Measurements from ENCODE around the gene PSMD8.
A peak's percentile ranks its signal among the peaks of the same experiment; 100 is the strongest.
"Not testable (repeated sequence)": the region's sequence is repeated elsewhere in the genome, so short reads cannot be mapped to it uniquely, and the experiment has no call there.

PSMD8 gene

DNA sequence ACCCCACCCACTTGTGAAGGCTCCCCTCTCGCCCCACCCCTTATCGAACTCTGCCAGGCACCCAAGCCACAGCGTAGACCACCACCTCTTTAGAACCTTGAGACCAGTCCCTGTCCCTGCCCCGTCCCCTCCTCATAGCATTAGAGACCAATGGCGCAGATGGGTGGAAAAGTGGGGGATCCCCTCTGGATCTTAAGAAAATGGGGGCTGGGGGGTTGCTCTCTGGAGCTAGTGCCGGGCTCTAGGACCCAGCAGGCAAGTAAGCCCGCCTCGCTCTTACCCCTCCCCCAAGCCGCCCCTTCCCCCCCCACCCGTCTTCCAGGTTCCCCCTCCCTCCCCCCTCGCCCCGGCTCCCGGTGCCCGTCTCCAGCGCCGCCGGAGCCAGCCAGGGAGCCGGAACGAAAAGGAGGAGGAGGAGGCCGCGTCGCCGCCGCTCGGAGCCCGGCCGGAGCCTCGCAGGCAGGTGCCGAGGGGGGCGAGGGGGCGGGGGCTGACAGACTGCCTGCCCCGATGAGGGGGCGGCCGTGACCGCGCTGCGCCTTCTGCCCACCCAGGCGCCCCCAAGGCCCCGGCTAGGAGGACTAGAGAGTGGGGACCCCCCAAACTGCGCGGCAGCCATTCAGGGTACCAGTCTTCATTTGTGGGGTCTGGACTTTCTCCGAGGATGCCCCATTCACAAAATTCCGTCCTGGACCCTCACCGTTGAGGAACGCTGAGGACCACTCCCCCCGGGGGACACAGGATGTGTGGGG lies 14.2 kb downstream of the PSMD8 start, which contains the start of gene SPRED3:
SPRED3 (plus strand) TSS at position 349 of the 752 bp plus-strand sequence. CDS start 1,606 bp downstream, outside the sequence.
- DNase-seq = no peak

GRCh38 chr19:38389101-38389925 lies 14.9 kb downstream of the PSMD8 start:
- no peak for DNase-seq

DNA sequence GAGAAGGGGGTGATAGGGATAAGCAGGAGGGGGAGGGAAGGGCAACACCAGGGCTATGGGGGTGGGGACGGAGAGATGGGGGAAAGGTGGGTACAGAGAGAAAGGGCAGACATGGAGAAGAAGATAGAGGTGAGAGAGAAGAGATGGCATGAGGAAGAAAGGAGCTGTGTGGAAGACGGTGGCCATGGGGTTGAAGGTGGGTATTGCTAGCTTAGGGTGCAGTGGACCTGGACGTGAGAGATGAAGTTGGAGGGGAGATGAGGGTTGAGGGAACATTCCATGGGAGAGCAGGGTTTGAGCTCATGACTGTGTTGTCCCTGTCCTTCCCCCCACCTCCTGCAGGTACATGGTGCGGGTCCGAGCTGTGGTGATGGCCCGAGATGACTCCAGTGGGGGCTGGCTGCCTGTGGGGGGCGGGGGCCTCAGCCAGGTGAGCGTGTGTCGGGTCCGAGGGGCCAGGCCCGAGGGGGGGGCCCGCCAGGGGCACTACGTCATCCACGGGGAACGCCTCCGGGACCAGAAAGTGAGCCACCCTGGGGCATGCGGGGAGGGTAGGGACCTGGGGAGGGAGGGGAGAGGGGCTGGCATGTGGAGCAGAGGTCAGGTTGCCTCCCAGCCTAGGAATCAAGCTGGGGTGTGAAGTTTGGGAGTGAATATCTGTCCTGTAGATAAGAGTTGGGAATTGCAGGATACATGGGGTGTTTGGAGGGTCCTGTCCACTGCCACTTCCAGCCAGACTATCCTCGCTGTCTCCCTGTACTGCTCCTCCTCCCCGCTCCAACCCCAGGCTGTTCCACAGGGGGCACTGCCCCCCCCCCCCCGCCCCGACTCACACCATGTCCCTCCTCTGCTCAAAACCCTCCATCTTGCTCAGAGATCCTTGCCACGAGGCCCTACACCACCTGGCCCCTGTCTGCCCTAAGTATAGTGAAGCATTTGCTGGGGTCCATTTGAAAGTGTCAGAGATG lies 15.9 kb downstream of the PSMD8 start:
- DNase-seq = no peak

DNA sequence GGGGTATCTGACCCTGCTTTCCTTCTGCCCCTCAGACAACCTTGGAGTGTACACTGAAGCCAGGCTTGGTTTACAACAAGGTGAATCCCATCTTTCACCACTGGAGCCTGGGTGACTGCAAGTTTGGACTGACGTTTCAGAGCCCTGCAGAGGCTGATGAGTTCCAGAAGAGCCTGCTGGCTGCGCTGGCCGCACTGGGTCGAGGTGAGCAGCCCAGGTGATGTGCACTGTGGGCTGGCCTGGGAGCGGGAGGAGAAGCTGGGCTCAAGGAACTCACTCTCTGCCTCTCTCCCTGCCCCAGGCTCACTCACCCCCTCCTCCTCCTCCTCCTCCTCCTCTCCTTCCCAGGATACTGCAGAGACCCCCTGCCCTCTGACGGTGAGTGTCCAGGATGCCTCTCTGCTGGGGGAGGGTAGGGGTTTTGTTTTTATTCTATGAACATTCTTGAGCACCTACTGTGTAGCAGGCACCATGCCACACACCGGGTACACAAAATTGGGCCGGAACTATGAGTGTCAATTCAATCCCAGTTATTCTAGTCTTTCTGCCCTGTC lies 17.6 kb downstream of the PSMD8 start:
- DNase-seq = no peak

DNA sequence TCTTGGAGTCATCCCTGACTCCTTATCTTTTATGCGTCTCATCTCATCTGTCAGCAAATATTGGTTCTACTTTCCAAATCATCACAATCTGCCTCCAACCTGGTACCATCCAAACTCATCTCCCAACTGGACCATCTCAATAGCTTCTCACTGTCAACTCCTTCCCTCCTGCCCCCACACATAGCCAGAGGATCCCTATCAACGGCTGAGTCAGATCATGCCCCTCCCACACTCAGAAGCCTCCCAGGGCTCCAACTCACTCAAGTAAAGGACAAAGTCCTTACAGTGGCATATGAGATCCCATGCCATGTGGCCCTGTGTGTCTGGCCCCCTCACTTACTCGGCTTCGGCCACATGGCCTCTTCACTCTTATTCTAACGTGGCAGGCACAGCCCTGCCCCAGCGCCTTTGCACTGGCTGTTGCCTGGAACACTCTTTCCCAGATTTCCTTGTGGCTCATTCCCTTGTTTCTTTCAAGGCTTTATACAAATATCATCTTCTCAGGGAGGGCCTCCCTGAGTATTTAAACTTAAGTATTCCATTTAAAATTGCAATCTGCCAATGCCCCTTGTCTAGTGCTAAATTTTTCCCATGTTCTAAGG lies 18.4 kb downstream of the PSMD8 start:
- DNase-seq = no peak

- DNase-seq = no peak
Observed at GRCh38 chr19:38394488-38394887, 20.1 kb downstream of the PSMD8 start.

DNA sequence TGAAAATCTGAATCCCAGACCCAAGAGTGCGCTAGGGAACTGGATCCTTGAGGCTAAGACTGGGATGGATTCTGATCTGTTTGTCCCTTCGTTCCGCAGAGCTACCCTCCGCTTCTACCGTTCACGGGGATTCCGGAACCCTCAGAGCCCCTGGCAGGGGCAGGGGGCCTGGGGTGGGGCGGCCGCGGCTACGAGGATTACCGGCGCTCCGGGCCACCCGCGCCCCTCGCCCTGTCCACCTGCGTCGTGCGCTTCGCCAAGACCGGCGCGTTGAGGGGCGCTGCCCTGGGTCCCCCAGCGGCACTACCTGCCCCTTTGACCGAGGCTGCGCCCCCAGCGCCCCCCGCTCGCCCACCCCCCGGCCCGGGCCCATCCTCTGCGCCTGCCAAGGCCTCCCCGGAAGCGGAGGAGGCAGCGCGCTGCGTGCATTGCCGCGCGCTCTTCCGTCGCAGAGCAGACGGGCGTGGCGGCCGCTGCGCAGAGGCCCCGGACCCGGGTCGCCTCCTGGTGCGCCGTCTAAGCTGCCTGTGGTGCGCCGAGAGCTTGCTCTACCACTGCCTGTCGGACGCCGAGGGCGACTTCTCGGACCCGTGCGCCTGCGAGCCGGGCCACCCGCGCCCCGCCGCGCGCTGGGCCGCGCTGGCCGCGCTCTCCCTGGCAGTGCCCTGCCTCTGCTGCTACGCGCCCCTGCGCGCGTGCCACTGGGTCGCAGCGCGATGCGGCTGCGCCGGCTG lies 21.2 kb downstream of the PSMD8 start:
- DNase-seq = no peak

DNA sequence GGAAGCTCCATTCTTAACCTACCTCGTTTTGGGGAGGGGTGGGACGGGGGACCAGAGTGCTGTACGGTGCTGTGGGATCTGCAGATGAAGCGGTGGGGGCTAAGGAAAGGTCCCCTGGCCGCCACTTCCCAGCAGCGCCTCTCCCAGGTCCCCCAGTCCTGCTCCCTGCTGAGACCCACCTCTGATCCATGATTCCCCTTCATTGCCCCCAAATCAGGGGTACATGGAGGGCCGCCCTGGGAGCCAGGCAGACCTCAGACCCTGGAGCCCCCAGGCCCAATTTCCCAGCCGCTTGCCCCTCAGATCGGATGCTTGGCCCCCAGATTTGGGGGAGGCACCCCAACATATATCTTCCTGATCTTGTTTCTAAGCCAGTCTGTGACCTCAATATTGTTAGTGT lies 24.7 kb downstream of the PSMD8 start:
- DNase-seq = no peak

DNA sequence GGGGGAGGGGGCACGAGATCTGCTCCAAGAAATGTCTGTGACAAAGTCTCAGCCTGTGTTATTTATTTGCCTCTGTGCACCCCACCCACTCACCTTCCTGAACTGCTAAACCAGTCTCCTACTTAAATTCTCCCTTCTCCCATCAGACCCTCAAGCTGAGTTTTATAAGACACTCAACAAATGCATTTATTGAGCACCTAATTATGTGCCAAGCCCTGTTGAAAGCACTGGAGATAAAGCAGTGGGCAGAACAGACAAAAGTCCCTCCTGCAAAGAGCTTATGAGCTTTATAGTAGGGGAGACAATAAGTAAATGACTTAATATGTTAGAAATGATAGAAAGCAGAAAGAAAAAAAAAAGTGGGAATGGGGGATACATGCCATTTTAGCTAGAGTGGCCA lies 25.2 kb downstream of the PSMD8 start:
- DNase-seq = no peak

GRCh38 chr19:38400361-38400760 lies 26.0 kb downstream of the PSMD8 start:
- DNase-seq = no peak

GRCh38 chr19:38401148-38401547 lies 26.8 kb downstream of the PSMD8 start:
- no peak for DNase-seq

- DNase-seq = no peak
Observed at GRCh38 chr19:38402623-38402966, 28.2 kb downstream of the PSMD8 start.

- peak; percentile 51 for DNase-seq
Observed at GRCh38 chr19:38402967-38403674, 28.8 kb downstream of the PSMD8 start, which contains the start of gene FAM98C. TSS of gene FAM98C (plus strand) at chr19:38403093. CDS start at chr19:38403154, 61 bp downstream.

- DNase-seq = no peak
Observed at GRCh38 chr19:38404858-38405257, 30.5 kb downstream of the PSMD8 start.

DNA sequence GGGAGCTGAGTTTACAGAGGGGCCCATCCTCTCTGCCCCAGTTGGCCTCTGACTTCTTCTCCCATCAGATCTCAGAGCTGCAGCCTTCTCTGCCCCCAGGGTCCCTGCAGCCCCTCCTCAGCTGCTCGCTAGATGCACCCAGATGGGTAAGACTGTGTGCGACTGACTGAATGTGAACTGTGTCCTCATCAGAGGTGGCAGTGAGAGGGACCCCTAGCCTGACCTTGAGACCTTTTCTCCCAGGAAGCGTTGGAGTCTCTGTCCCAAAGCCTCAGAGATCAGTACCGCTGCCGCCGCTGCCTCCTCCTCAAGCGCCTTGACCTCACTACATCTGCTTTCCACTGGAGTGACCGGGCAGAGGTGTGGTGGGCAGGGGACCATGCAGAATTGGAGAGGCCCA lies 30.9 kb downstream of the PSMD8 start:
- DNase-seq = no peak

- DNase-seq = no peak
Observed at GRCh38 chr19:38409631-38410133, 35.3 kb downstream of the PSMD8 start.

DNA sequence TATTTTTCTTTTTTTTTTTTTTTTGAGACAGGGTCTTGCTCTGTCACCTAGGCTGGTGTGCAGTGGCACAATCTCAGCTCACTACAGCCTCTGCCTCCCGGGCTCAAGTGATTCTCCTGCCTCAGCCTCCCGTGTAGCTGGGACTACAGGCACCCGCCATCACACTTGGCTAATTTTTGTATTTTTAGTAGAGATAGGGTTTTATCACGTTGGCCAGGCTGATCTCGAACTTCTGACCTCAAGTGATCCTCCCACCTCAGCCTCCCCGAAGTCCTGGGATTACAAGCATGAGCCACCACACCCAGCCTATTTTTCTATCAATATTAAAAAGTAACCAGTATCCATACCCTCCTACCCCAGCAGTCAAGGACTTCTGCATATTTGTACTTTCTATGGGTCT lies 36.0 kb downstream of the PSMD8 start:
- DNase-seq = not testable (repeated sequence)

DNA sequence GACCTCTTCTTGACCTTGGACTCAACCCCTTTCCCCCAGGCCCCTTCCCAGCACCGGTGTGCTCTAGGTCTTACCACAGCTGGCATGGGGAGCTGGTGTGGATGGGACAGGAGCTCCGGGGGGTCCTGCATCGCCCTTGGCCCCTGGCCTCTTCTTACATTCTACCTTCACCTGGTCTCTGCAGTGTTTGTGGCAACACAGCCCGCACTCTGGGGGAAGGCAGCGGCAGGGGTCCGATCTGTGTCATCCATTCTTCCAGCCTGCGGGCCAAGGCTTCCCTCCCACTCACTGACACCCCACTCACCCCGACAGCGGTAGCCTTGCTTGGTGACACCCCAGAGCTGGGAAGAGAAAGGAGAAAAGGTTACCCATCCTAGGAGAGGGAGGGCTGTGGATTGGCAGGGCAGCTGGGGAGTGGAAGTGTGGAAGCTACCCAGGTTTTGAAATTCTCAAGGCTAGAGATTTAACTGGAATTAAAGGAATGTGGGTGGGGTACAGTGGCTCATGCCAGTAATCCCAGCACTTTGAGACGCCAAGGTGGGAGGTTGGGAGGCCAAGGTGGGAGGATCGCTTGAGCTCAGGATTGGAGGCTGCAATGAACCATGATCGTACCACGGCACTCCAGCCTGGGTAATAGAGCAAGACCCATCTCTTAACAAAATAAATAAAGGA lies 36.8 kb downstream of the PSMD8 start:
- no peak for DNase-seq

- not testable (repeated sequence) for DNase-seq
Observed at GRCh38 chr19:38411898-38412297, 37.5 kb downstream of the PSMD8 start.

DNA sequence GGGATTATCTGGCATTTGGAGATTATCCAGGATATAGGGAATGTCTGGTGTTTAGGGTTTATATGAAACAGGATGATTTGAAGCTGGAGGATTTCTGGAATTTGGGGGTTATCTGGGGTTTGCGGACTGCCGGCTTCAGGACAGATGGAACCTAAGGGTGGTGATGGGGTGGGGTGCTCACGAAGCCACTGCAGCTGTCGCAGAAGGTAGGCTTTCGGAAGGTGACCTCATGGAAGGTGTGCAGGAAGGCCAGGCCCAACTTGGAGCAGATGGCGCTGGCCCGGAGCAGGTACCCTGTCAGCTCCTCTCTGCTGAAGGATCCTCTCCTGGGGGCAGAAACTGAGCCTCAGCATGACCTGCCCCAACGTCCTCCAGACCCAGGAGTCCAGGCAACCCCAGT lies 38.1 kb downstream of the PSMD8 start:
- DNase-seq = no peak

All from SIG-M5 (cell line).